ENCODE results near the gene GRPR.

DNA sequence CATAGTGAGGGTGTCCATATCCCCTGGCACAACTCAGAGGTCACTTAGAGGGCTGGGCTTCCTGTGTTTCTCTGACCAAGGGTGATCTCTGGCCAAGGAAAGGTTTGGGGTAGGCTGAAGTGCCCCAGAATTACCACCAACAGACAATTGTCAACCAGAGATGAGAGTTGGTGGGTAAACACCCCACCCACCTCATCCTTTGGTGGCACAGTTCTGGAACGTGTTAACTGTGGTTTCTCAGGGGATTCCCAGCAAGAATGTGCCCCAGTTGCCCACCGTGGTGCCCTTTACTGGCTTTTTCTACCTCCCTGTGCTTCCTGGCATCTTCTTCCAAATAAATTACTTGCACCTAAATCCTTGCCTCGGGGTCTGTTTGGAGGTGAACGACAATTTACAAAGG lies 17.1 kb downstream of the GRPR start:
- TF ChIP-seq, protein P1, sequence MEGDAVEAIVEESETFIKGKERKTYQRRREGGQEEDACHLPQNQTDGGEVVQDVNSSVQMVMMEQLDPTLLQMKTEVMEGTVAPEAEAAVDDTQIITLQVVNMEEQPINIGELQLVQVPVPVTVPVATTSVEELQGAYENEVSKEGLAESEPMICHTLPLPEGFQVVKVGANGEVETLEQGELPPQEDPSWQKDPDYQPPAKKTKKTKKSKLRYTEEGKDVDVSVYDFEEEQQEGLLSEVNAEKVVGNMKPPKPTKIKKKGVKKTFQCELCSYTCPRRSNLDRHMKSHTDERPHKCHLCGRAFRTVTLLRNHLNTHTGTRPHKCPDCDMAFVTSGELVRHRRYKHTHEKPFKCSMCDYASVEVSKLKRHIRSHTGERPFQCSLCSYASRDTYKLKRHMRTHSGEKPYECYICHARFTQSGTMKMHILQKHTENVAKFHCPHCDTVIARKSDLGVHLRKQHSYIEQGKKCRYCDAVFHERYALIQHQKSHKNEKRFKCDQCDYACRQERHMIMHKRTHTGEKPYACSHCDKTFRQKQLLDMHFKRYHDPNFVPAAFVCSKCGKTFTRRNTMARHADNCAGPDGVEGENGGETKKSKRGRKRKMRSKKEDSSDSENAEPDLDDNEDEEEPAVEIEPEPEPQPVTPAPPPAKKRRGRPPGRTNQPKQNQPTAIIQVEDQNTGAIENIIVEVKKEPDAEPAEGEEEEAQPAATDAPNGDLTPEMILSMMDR (IDR thresholded peaks at IDR 0.05) = no peak
- no peak for TF ChIP-seq POLR2A (IDR thresholded peaks at IDR 0.05)
